Measurements from ENCODE around the gene F13A1.
"Not testable (repeated sequence)": the region's sequence is repeated elsewhere in the genome, so short reads cannot be mapped to it uniquely, and the experiment has no call there.

The F13A1 gene

DNA sequence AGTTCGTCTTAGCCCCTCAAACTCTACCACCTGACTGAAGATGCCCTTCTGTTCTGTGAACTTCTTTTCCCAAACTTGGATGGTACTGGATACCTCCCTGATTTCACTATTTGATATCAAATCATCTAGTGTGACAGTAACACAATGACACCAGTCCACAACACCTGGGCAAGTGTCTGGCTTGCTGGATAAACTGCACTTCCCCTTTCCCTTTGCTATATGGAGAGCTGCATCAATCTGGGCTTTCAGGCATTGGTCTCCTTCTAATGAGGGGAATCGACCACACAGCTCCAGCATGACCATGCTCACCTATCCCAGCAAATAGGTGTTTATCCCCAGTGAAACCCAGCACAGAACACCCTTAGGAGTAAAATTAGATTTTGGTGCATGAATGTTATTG, 3.1 kb downstream of the F13A1 start:
- no peak for DNase-seq

DNA sequence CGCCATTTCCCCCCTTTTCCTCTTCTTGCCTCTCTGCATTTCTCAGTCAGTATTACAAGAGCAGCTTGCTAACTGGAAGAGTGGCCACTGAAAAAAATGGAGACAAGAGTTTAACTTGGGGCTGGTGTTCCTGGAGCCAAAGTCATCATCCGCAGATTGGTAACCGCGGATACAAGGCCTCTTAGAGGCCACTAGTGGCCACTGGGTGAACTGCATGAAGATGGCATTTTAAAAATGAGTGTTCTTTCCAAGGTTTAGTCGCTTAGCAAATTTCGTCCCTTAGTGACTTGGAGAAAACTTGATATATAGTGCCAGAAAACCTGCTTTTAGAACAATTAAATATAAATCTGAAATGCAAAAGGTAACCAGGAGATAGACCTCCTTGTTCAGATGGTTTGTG, 4.8 kb downstream of the F13A1 start:
- peak; percentile 24 for DNase-seq

DNA sequence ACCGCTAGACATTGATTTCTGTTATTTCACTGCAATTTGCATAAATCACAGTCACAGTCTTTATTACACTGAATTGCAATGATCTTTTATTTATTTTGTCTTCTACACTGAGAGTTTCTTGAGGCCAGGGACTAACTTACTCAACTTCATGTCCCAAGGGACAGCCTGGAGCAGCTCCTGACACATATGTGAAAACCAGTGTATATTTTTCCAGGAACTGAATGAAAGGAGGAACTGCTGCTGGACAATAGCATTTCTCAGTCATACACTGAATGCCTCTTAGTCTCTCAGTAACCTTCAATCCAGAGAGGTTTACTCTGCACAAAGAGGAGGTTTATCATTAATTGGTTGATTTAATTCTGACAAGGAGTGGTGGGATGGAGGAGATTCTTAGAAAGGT, 5.9 kb downstream of the F13A1 start:
- DNase-seq: no peak

DNA sequence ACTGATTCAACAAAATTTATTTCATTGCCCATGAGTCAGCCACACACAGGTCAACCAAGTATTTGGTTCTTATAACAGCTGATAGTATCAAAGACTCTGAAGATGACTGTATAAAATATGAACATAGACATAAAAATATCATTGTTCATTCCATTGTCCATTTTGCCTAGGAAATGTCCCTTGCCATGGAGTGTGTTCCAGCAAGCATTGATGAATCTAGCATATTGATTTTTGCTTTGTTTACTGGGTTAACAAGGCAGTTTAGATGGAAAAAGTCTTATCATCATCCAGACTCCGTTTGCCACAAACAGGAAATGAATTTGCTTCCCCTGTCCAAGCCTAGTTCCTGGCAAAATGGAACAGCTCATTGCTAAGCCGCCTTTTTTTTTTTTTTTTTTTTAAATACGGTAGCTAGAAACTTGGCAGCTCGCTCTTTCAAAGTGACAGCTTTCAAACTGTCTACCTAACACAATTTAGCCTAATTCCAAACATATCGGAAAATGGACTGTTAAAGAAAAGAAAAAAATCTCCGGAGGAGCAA, 7.5 kb downstream of the F13A1 start:
- no peak for DNase-seq

DNA sequence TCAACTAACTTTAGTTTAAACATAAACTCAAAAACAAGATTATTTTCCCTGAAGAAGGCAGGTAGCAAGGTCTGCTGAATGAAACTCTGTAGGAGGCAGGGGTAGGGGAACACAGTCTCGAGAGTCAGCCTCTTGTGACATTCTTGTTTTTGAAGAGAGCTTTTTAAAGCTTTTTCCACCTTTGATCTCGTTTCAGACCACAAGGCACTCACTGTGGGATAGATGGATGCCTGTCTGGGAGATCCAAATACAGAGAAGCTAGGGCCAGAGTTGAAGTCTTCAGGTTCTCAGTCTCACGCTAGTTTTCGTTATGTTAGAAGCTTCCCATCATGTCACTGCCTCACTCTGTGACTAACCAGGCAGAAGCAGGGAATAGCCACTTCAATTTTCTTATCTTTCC, 14.9 kb downstream of the F13A1 start:
- no peak for DNase-seq

DNA sequence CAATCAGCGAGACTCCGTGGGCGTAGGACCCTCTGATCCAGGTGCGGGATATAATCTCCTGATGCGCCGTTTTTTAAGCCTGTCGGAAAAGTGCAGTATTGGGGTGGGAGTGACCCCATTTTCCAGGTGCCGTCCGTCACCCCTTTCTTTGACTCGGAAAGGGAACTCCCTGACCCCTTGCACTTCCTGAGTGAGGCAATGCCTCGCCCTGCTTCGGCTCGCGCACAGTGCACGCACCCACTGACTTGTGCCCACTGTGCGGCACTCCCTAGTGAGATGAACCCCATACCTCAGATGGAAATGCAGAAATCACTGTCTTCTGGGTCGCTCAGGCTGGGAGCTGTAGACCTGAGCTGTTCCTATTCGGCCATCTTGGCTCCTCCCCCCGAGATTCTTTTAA, 20.1 kb downstream of the F13A1 start:
- DNase-seq: not testable (repeated sequence)

DNA sequence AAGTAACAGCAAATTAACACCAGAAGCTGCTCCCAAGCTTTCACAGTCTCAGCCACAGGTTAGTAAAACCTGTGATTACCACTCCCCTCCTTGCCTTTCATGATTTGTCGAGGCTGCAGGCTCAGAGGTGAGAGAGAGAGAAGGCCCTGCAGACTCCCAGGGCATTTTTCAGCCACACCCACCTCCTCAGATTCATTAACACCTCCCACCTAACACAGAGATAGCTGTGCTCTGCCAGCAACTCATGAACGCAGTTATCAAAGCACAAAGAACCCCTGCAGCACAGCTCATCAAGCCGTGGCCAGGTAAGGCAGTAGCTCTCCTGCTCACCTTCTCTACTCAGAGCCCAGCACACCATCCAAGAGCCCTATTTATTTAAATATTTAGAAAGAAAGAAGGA, 27.1 kb downstream of the F13A1 start:
- DNase-seq: no peak

DNA sequence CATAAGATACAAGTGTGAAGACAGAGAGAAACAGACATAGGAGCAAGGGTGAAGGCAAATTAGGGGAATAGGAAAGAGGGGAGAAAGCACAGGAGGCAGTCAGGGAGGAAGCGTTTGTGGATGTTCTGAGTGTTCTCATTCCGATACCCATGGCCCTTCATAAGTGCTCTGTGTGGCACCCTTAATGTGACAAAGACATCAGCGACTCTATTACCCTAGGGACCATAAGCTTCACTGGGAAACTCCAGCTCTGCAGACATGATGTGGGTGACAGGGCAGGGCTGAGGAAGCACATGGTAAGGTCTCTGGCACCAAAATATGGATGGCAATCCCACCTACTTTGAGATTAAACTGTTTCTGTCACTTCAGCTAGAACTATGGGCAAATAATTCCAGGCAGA, 33.0 kb downstream of the F13A1 start:
- DNase-seq: no peak

DNA sequence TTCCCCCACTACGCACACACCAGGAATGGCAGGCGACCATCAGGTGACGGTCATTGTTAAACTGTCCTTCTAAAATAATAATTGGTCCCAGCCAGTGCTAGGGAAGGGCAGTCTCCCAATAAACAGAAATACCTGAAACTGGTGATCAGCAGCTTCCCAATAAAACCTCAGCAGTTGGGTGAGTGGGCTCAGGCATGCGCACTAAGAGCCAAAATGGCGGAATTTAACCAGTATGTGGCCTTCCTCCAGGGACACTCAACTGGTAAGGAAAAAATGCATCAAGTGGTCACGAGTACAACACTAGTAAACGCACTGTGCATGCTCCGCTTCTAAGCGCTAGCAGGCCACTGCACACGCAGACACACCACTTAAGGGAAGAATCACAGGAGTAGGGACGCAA, 34.8 kb downstream of the F13A1 start:
- DNase-seq: no peak

DNA sequence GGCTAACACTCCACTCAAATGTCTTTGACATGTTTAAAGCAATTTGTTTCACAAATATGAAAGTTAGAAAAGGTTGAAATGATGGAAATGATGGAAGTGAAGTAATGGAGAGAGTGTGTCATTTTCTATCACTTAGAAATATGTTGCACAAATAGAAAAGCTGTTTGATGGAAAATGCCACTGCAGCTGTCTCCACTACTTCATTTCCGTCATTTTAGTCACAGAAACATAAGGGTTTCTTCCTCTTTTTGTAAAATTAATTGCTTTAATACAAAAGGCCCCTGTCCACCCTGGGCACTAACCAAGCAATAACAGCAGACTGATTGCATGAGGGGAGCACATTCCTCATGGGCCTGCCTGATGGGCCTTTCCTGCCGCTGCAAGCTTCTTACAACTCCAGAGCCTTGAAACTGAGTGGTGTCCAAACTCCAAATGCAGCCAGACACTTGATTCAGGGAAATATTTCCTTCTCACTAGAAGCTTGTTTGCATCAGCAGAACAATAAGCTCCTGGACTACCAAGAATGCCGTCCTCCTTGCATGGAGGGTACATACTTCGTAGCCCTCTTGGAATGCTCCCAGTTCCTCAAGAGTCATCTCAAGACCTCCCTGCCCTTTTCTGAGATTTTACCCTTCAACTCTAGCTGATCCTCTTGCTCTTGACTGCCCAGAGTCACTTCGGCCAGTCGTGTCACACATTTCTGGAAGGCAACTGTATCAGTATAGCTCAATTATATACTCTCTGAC, 36.1 kb downstream of the F13A1 start:
- DNase-seq: no peak

DNA sequence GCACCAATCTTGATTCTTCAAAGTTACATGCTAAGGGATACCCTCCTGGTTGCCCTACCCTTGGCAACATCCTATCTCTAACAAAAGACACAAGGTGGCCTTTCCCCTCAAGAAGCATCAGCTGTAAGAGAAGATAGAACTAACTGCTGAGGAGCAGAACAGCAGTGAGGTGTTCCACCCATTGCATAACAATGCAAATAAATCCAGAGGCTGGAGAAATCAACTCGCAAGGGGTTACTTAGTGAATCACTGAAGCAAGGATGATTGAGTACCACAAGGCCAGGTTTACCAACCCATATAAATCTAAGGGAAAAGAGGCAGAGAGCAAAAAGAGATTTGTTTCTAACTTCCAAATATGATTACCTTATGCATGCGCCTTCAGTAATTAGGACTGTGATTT, 36.7 kb downstream of the F13A1 start:
- DNase-seq: no peak

DNA sequence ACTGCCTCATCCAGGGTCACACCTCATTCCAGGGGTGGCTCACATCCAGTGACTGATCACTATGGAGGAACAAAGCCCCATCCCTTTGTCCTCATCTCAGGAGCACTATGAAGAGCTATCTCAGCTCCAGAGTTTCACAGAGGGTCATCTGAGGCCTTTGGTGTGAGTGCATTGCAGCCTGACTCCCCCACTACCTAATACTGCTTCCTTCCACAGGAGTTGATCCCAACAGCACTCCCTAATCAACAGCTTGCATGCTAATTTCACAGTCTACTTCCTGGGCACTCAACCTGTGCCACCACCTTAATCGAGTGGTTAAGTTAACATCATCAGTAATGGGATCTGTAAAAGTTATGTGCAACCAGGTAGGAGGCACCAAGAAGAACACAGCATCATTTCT, 37.7 kb downstream of the F13A1 start:
- no peak for DNase-seq

DNA sequence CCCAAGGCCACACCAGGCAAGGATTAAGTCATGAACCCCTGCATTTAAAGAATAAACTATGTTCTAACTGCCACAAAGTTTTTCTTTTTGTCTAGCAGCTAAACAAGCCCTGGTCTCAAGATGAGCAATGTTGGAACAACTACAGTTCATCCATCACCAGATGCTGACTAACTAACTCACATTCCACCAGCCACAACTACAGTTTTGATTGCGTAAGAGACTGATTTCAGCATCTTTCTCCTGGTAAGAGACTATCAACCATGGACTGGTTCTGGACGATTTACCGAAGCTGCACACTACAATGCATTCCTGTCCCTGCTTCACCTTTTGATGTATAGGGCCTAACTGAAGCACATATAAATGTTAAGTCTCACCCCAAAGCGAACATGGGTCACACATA, 43.0 kb downstream of the F13A1 start:
- DNase-seq: no peak

DNA sequence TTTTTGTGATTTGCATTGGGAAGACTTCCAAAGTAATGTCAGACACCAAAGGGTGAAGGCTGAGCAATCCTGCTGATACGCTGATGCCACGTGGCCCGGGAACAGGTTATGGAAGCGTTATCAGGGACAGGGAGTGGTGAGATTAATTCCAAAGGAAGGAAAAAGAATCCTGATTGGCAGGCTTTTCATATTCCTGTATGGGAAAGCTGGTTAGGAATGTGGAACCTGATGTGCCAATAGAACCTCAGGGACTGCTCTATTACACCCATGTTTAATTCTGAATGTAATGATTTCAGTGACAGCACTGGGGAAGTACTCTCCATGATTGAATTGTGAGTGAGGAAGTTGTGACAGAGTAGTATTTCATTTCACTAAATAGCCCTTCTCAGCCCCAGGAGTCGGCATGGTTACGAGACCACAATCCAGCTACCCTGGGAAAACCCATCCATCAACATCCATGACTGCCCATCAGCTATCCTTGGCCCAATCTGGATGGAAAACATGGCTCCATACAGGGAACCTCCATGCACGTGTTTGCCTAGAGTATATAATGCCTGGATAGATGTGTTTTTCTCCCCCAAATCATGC, 49.4 kb downstream of the F13A1 start:
- no peak for DNase-seq

DNA sequence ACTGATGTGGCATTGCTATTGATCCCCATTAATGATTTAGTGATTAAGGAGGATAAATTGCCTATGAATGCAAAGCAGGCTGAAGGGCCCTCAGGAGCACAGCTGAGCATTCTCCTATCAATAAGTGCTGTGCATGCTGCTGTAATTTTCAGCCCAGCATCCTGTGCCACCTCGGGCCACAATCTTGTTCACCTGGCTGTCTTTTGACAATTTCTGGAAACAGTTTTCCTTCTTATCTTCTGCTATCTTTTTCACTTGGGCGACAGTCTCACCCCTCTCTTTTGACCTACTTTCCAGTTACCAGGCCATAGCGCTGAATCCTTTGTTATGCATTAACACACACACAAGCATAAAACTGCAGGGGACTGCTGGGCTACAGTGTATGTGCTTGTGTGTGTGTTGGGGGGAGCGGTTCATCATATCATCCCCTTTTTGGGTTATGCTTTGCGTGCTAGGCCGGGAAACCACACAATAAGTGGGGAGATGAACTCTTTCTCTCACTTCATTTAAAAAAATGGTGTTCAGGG, 60.2 kb downstream of the F13A1 start:
- no peak for DNase-seq

DNA sequence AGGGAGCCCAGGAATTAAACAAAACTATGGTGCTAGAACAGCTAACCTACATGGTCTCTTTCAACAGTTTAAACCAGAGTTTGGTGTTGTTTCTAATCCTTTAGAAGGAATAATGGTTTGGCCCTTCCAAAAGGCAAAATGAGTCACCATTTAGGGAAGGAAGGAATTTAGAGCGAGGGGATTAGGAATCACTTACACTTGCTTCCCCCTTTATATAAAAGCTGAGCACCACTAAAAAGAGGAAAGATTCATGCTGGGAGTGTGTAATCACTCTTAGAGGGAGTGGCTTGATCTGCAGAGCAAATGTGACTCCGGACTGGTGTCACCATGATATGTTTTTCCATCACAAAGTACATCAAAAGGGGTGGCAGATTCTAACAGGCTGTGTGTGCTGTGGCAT, 63.6 kb downstream of the F13A1 start:
- no peak for DNase-seq

DNA sequence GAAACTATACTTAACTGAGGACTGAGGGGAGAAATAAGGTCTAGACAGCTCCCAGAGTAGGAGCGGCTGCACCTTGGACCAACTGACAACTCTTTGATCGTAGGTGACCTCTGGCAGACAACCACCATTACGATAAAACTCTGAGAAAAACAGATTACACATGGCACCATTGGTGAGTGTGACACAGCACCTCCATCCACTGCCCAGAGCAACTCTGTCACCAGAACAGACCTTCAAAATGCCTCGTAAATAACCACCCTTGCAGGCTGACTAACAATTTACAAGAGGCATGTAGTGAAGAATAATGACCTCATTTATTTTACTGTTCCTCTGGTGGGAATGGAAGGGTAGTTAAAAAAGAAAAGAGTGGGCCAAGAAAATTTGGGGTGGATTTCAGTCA, 64.2 kb downstream of the F13A1 start:
- no peak for DNase-seq

DNA sequence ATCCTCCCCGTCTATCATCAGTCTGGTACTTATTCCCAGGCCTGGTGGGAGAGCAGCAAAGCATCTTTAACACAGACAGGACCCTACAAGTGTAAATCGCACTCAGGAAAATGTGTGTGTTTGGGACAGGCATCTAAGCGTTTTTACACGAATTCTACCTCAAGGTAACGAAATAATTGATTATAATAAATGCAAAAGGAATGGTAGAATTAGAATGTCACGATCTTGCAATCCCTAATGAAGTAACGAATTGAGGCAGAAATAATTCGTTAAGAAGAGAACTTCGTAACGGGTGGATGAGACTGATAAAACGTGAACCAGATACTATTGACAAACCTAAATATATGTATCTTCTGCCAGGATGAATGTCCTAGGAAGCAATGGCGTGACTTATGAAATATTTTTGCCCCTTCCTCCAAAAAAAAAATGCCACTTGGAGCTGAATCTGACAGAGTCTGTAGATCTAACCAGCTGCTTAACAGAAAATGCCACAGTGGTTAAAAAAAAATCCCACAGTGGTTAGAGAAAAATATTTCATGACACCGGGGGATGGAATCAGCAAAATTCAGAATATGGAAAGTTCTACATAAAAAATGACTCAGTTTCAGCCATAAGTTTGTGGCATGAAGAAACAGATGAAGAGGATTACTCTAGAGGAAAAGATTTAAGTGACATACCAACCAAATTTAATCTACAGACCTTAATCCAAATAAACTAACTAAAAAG, 68.7 kb downstream of the F13A1 start:
- DNase-seq: no peak

DNA sequence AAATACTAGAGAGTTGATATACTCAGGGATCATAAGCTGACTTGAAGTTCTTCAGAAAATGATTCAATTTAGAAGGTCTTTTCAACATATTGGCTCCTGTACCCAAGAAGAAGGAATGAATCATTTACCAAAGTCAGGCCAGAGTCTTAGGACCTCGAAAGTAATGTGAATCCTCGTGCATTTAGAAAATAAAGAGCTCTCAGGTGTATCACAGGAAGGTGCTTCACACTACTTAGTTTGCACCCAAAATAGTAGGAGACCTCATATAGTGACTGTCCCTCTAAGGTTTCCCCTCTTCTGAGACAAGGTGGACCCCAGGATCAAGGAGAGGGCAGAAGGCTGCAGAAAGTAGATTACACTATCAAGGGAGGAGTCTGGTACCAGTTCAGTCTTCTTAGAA, 71.8 kb downstream of the F13A1 start:
- DNase-seq: no peak

DNA sequence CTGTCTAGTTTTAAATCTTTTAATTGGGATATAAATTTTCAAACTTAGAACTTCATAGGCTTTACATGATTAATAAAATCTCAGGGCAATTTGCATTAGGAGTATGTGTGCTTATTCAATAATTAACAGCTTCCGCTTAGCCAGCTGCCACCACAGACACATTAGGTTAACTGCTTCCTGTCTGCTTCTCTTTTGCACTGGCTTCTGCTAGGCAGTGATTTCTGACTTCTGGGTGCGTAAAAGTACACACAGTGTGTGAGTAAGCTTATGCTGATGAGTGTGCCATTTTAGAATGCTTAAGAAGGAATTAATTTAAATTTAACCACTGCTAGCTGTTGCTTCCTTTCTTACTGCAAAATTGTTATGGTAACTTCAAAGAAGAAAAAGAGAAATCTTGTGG, 73.9 kb downstream of the F13A1 start:
- no peak for DNase-seq

DNA sequence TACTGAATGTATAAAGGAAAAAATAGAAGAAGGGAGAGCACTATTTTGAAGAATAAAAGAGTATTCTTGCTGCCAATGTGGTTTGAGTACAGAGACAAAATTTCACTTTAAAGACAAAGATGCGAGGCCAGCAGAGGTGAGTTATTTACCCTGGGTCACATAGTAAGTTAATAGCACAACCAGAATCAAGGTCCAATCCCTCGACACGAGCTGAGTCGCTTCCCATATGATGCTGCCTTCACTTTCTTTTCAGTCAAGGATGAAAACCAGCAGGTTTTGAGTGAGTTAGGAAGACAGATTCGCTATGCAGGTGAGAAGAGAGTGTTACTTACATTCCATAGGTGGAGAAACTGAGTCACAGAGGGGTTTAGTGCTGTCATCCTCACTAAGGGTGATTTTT, 75.8 kb downstream of the F13A1 start:
- no peak for DNase-seq

DNA sequence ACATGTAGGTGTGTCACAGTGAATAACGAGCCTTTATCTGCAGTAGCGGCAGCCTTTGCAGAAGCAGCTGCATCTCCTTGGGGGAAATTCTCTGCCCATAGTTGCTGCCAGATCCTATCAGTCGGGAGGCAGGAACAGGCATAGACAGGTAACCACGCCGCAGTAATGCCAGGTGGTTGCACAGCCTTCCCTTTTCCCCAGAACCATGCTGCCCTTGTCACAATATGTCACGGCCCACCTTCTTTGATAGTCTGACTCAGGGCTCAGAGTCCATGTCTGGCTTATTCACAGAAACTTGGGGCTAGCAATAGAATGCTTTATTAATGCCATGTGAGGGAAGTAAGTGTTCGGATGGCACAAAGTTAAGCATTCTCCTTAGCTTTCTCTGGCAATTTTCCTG, 76.6 kb downstream of the F13A1 start:
- no peak for DNase-seq

DNA sequence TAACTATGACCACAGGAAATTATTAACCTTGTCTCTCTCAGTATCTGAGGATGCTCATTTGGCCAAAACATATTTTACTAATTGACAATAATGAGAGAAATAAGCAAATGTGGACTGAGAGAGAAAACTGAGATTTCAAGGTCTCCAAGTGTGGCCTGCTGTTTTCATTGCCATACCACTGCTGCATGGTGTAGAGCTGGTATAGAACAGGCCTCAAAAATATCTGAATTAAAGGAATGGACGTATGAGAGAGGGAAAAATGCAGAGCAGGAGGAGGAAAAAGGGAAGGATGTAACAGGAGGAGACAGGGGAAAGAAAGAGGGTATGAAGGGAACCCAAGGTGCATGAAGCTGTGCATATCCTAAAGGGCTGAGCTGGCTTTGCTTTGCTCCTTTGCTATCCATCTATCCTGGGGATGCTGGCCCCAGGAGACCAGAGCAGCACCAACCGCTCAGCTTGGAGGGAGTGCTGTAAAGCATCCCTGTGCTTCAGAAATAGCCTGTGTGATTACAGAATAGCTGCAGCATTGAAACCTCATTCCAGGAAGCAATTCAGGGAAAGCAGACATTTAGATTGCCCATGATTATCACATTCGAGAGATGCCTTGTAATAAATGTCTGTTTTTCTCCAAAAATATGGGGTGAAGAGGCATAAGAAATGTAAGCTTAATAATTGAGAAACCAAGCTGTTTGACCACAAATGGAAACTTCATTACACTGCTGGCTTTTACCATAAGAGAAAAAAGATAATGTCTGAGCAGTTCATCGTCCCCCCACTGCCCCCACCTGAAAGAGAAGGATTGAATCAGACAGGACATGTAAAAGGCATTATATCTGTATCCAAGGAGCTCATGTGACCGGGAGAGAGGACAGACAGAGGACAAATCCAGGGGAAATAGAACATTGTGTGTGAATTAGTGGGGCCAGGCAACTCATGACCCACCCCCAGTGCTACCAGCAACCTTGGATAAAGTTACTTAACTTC, 80.6 kb downstream of the F13A1 start:
- no peak for DNase-seq

All from NCI-H510A treated with DMSO at 0.1 percent for 48 hours (cell line).